ENCODE results near the gene TUFT1.

DNA sequence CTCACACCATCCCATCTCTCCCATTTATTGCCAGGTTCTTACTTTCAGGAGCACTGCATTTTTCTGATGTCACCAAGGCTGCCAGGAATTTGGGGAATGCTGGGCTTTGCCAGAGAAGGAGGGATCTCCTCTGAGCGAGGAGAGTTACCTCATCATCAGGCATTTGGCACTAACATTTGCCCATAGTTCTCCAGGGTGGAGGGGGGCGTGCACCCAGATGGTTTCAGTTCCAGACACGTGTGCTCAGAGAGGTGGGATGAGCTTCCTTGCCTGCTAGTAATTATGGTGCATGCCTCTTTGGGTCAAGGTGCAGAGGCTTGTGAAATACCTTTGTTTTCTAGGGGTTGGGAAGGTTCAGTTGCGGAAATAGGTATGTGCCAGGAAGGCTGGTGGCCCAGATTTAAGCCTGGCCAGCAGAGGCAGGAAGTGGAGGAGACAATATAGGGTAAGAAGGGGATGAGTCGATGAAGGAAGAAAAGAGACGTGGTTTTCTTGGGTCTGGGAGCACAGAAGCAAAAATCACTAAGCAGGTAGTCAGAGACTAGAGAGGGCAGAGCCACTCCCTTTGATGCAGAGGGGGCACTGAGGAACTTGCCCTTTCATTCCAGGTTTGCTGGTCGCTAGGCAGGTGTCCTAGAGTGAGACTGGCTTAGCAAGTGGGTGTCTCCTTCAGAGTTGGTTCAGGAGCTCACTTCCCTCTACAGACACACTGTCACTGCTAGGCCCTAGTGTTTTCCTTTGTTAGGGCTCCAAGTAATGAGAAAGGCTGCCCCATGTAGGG is 7.2 kb downstream of the TUFT1 start:
- no peak for TF ChIP-seq CTCF (IDR thresholded peaks at IDR 0.05)
- no peak for TF ChIP-seq POLR2A (IDR thresholded peaks at IDR 0.05)
- TF ChIP-seq POLR2AphosphoS5 (IDR thresholded peaks at IDR 0.05): peak; percentile 92
